HUDEP-2 (cell line): ENCODE results near the gene PDK2.
"Not testable (repeated sequence)": the region's sequence is repeated elsewhere in the genome, so short reads cannot be mapped to it uniquely, and the experiment has no call there.

Source experiments
- DNase-seq, 76 experiments: peaks; one replicate each; lab custom pipeline; 2025; ENCODE audit not compliant: unreplicated experiment in 76 of 76; lab: John Stamatoyannopoulos, UW

PDK2 gene

GRCh38 chr17:50057521-50057991, 37.6 kb upstream of the PDK2 start:
- DNase-seq = no peak

- DNase-seq = no peak
These were observed 36.7 kb upstream of the PDK2 start for GRCh38 chr17:50058296-50058953.

GRCh38 chr17:50059256-50059655, 35.9 kb upstream of the PDK2 start:
- DNase-seq = no peak

GRCh38 chr17:50059759-50060273, 35.3 kb upstream of the PDK2 start:
- DNase-seq = no peak

- no peak for DNase-seq
These were observed 34.0 kb upstream of the PDK2 start for GRCh38 chr17:50060951-50061712.

GRCh38 chr17:50061713-50062045, 33.5 kb upstream of the PDK2 start:
- not testable (repeated sequence) for DNase-seq

GRCh38 chr17:50062293-50063243, 32.6 kb upstream of the PDK2 start:
- DNase-seq = no peak

- DNase-seq = no peak
These were observed 31.4 kb upstream of the PDK2 start for GRCh38 chr17:50063561-50064252.

- no peak for DNase-seq
These were observed 30.7 kb upstream of the PDK2 start for GRCh38 chr17:50064253-50065001.

- no peak for DNase-seq
These were observed 30.1 kb upstream of the PDK2 start for GRCh38 chr17:50065056-50065455.

- DNase-seq = no peak
These were observed 28.2 kb upstream of the PDK2 start for GRCh38 chr17:50066995-50067394.

- DNase-seq = no peak
These were observed 27.2 kb upstream of the PDK2 start for GRCh38 chr17:50067996-50068395.

- DNase-seq = no peak
These were observed 24.1 kb upstream of the PDK2 start for GRCh38 chr17:50070908-50071680.

GRCh38 chr17:50071692-50072091, 23.5 kb upstream of the PDK2 start:
- no peak for DNase-seq

GRCh38 chr17:50072130-50072529, 23.0 kb upstream of the PDK2 start:
- no peak for DNase-seq

- DNase-seq = no peak
These were observed 22.2 kb upstream of the PDK2 start for GRCh38 chr17:50072925-50073324.

- DNase-seq = no peak
These were observed 20.9 kb upstream of the PDK2 start for GRCh38 chr17:50074227-50074626.

GRCh38 chr17:50075446-50076032, 19.6 kb upstream of the PDK2 start:
- no peak for DNase-seq

GRCh38 chr17:50076221-50076590, 18.9 kb upstream of the PDK2 start:
- DNase-seq = no peak
